WTC11 (cell line): ENCODE data around the gene LMOD2. TPM values are rescaled to one million over a fixed set of nuclear protein-coding genes. Genes with fewer than 3 reads are reported as not detected.

Experiments used
- ATAC-seq: fragments of 200-7000 bp; cut with Tn5 transposase; 2 replicates; pipeline ENCODE4 v1.10.0; 2021; ENCODE audit warnings: mild to moderate bottlenecking, moderate library complexity
- CTCF ChIA-PET: fragments of 300-600 bp; sonication (Branson Sonifier 250); formaldehyde crosslinking; loops from one replicate; lab custom pipeline; 2021; ENCODE audit warnings: antibody characterized with exemption; lab: Charles Lee
- POLR2A ChIA-PET: fragments of 350-600 bp; sonication (Branson Sonifier 250); formaldehyde crosslinking; loops from one replicate; lab custom pipeline; 2021; ENCODE audit warnings: antibody characterized with exemption; lab: Charles Lee
- DNase-seq: peaks from one replicate; pipeline ENCODE4 v3.0.0; 2021; ENCODE audit warnings: low spot score
- H3K27ac Mint-ChIP-seq: 2 replicates; pipeline ENCODE4 v1.8.0; 2021; ENCODE audit warnings: mixed read lengths
- H3K27me3 Mint-ChIP-seq: 2 replicates; pipeline ENCODE4 v1.8.0; 2021; ENCODE audit warnings: low read depth, mild to moderate bottlenecking, moderate library complexity, mixed read lengths
- H3K36me3 Mint-ChIP-seq: 2 replicates; pipeline ENCODE4 v1.8.0; 2021; ENCODE audit warnings: mixed read lengths
- H3K4me1 Mint-ChIP-seq: 2 replicates; pipeline ENCODE4 v1.8.0; 2022; ENCODE audit warnings: mixed read lengths
- H3K4me3 Mint-ChIP-seq: 2 replicates; pipeline ENCODE4 v1.8.0; 2021; ENCODE audit warnings: mild to moderate bottlenecking, moderate library complexity, mixed read lengths
- H3K9me3 Mint-ChIP-seq: 2 replicates; pipeline ENCODE4 v1.8.0; 2021; ENCODE audit warnings: mixed read lengths
- CBFB ChIP-seq: sonication (generic); formaldehyde crosslinking; IDR thresholded peaks from 2 replicates; pipeline ENCODE4 v1.8.1; 2022; ENCODE audit warnings: mild to moderate bottlenecking, low read depth, missing genetic modification reagents
- CREM ChIP-seq: sonication (generic); formaldehyde crosslinking; IDR thresholded peaks from 2 replicates; pipeline ENCODE4 v1.8.1; 2022; ENCODE audit warnings: mild to moderate bottlenecking, missing genetic modification reagents, moderate library complexity
- IRF2 ChIP-seq: sonication (generic); formaldehyde crosslinking; IDR thresholded peaks from 2 replicates; pipeline ENCODE4 v1.8.0; 2022; ENCODE audit warnings: low read depth, missing genetic modification reagents, borderline replicate concordance
- MXD4 ChIP-seq: fragments of 250-450 bp; sonication (Bioruptor Pico); IDR thresholded peaks from 2 replicates; pipeline ENCODE4 v1.8.0; 2021; ENCODE audit warnings: mild to moderate bottlenecking, moderate library complexity, borderline replicate concordance
- NFATC4 ChIP-seq: fragments of 250-450 bp; sonication (Bioruptor Pico); IDR thresholded peaks from 2 replicates; pipeline ENCODE4 v1.9.0; 2021; ENCODE audit warnings: mild to moderate bottlenecking
- NFYB ChIP-seq: sonication (generic); formaldehyde crosslinking; conservative IDR thresholded peaks from 2 replicates; pipeline ENCODE4 v1.8.0; 2022; ENCODE audit warnings: low read depth, missing genetic modification reagents
- NR2C2 ChIP-seq: sonication (generic); formaldehyde crosslinking; IDR thresholded peaks from 2 replicates; pipeline ENCODE4 v1.8.0; 2022; ENCODE audit warnings: mild to moderate bottlenecking, missing genetic modification reagents
- NR3C1 ChIP-seq: sonication (generic); formaldehyde crosslinking; conservative IDR thresholded peaks from 2 replicates; pipeline ENCODE4 v1.8.1; 2023; ENCODE audit warnings: low read depth, mild to moderate bottlenecking, missing genetic modification reagents
- PRRX2 ChIP-seq: fragments of 250-450 bp; sonication (Bioruptor Pico); IDR thresholded peaks from 2 replicates; pipeline ENCODE4 v1.8.0; 2021; ENCODE audit warnings: mild to moderate bottlenecking
- RORB ChIP-seq: fragments of 250-450 bp; sonication (Bioruptor Pico); IDR thresholded peaks from 2 replicates; pipeline ENCODE4 v1.9.0; 2021; ENCODE audit warnings: mild to moderate bottlenecking
- TCF7 ChIP-seq: sonication (generic); formaldehyde crosslinking; IDR thresholded peaks from 2 replicates; pipeline ENCODE4 v1.8.0; 2022; ENCODE audit warnings: mild to moderate bottlenecking, low read depth, missing genetic modification reagents, moderate library complexity
- TEAD1 ChIP-seq: sonication (generic); formaldehyde crosslinking; IDR thresholded peaks from 2 replicates; pipeline ENCODE4 v1.8.0; 2022; ENCODE audit warnings: mild to moderate bottlenecking, missing genetic modification reagents
- ZNF121 ChIP-seq: sonication (generic); formaldehyde crosslinking; IDR thresholded peaks from 2 replicates; pipeline ENCODE4 v1.8.0; 2023; ENCODE audit warnings: missing genetic modification reagents
- ZNF219 ChIP-seq: sonication (generic); formaldehyde crosslinking; IDR thresholded peaks from 2 replicates; pipeline ENCODE4 v1.8.0; 2023; ENCODE audit warnings: missing genetic modification reagents, mild to moderate bottlenecking, borderline replicate concordance
- ZNF232 ChIP-seq: sonication (generic); formaldehyde crosslinking; IDR thresholded peaks from 2 replicates; pipeline ENCODE4 v1.8.0; 2022; ENCODE audit warnings: mild to moderate bottlenecking, missing genetic modification reagents
- total RNA-seq: library from RNA; stranded (reverse); gene quantifications from 3 replicates; pipeline ENCODE4 v1.2.3, GENCODE V29; 2021
- TF ChIP-seq, protein P1 (sequence below): sonication (generic); formaldehyde crosslinking; IDR thresholded peaks from 2 replicates; pipeline ENCODE4 v1.8.1; 2023; ENCODE audit warnings: mild to moderate bottlenecking, missing genetic modification reagents, moderate library complexity
- TF ChIP-seq, protein P2 (sequence below): sonication (generic); formaldehyde crosslinking; IDR thresholded peaks from 2 replicates; pipeline ENCODE4 v1.8.1; 2023; ENCODE audit warnings: mild to moderate bottlenecking, missing genetic modification reagents
- TF ChIP-seq, protein P3 (sequence below): sonication (generic); formaldehyde crosslinking; conservative IDR thresholded peaks from 2 replicates; pipeline ENCODE4 v1.8.1; 2022; ENCODE audit warnings: mild to moderate bottlenecking, missing genetic modification reagents
- TF ChIP-seq, protein P4 (sequence below): sonication (generic); formaldehyde crosslinking; IDR thresholded peaks from 2 replicates; pipeline ENCODE4 v1.8.0; 2023; ENCODE audit warnings: mild to moderate bottlenecking, missing genetic modification reagents
- TF ChIP-seq, protein P5 (sequence below): sonication (generic); formaldehyde crosslinking; IDR thresholded peaks from 2 replicates; pipeline ENCODE4 v1.8.0; 2022; ENCODE audit warnings: missing genetic modification reagents
- TF ChIP-seq, protein P6 (sequence below): sonication (generic); formaldehyde crosslinking; IDR thresholded peaks from 2 replicates; pipeline ENCODE4 v1.8.0; 2022; ENCODE audit warnings: mild to moderate bottlenecking, missing genetic modification reagents

The LMOD2 gene
- total RNA-seq, 1 experiment from 2014 or later: not detected

DNA sequence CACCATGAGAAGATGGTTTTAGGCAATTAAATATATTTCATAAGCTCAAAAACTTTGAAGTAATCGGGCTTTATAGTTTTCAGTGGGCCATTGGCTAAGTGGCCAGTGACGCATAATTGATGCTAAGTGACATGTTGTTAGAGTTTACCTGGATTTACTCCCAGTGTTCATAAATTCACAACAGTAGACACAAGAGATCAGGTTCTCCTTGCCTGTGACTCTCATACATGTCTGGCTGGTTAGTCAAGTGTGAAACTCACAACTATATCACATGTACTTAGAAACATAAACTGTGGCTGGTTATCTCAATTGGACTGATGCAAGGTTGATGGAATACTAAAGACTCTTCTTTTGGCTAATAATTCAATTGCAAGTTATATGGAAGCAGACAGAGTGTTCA, 27.8 kb upstream of the LMOD2 start:
- ATAC-seq (no peak), DNase-seq (no peak)
- TF ChIP-seq PRRX2 (CRISPR knock-in tag) (no peak), NR2C2 (no peak), CBFB (CRISPR knock-in tag) (no peak), NR3C1 (no peak), ZNF121 (CRISPR knock-in tag) (no peak), NFYB (CRISPR knock-in tag) (no peak)
- TF ChIP-seq, protein P1, sequence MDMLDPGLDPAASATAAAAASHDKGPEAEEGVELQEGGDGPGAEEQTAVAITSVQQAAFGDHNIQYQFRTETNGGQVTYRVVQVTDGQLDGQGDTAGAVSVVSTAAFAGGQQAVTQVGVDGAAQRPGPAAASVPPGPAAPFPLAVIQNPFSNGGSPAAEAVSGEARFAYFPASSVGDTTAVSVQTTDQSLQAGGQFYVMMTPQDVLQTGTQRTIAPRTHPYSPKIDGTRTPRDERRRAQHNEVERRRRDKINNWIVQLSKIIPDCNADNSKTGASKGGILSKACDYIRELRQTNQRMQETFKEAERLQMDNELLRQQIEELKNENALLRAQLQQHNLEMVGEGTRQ (CRISPR knock-in tag): no peak
- TF ChIP-seq, all 79 proteins: peak for 0
- Mint-ChIP-seq H3K36me3 (no peaks in the 10 kb centered on the region), H3K27me3 (peaks cover 3% of the 10 kb centered on the region; the same call in 1 of the 2 replicates), H3K9me3 (peaks cover 11% of the 10 kb centered on the region), H3K4me1 (peaks cover 10% of the 10 kb centered on the region), H3K4me3 (no peak overlapping the region), H3K27ac (no peak overlapping the region)
- POLR2A ChIA-PET: no interaction called here
- CTCF ChIA-PET: no interaction called here

DNA sequence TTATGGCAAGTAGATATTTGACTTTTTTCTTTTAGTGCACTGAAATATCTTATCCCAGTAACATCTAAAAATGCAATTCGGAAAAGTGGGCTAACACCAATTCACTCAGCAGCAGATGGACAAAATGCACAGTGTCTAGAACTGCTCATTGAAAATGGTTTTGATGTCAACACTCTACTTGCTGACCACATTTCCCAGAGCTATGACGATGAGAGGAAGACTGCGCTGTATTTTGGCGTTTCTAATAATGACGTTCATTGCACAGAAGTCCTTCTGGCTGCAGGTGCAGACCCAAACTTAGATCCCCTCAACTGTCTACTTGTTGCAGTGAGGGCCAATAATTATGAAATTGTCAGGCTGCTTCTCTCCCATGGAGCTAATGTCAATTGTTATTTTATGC, 26.8 kb upstream of the LMOD2 start:
- TF ChIP-seq, protein P2, sequence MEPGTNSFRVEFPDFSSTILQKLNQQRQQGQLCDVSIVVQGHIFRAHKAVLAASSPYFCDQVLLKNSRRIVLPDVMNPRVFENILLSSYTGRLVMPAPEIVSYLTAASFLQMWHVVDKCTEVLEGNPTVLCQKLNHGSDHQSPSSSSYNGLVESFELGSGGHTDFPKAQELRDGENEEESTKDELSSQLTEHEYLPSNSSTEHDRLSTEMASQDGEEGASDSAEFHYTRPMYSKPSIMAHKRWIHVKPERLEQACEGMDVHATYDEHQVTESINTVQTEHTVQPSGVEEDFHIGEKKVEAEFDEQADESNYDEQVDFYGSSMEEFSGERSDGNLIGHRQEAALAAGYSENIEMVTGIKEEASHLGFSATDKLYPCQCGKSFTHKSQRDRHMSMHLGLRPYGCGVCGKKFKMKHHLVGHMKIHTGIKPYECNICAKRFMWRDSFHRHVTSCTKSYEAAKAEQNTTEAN (CRISPR knock-in tag): no peak
- TF ChIP-seq CREM (no peak), ZNF219 (no peak), TEAD1 (no peak), ZNF232 (CRISPR knock-in tag) (no peak), NFATC4 (CRISPR knock-in tag) (no peak), TCF7 (CRISPR knock-in tag) (no peak), RORB (no peak), MXD4 (CRISPR knock-in tag) (no peak), IRF2 (CRISPR knock-in tag) (no peak)
- TF ChIP-seq, protein P3, sequence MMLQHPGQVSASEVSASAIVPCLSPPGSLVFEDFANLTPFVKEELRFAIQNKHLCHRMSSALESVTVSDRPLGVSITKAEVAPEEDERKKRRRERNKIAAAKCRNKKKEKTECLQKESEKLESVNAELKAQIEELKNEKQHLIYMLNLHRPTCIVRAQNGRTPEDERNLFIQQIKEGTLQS (CRISPR knock-in tag): no peak
- TF ChIP-seq, protein P4, sequence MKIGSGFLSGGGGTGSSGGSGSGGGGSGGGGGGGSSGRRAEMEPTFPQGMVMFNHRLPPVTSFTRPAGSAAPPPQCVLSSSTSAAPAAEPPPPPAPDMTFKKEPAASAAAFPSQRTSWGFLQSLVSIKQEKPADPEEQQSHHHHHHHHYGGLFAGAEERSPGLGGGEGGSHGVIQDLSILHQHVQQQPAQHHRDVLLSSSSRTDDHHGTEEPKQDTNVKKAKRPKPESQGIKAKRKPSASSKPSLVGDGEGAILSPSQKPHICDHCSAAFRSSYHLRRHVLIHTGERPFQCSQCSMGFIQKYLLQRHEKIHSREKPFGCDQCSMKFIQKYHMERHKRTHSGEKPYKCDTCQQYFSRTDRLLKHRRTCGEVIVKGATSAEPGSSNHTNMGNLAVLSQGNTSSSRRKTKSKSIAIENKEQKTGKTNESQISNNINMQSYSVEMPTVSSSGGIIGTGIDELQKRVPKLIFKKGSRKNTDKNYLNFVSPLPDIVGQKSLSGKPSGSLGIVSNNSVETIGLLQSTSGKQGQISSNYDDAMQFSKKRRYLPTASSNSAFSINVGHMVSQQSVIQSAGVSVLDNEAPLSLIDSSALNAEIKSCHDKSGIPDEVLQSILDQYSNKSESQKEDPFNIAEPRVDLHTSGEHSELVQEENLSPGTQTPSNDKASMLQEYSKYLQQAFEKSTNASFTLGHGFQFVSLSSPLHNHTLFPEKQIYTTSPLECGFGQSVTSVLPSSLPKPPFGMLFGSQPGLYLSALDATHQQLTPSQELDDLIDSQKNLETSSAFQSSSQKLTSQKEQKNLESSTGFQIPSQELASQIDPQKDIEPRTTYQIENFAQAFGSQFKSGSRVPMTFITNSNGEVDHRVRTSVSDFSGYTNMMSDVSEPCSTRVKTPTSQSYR: no peak
- TF ChIP-seq, protein P5, sequence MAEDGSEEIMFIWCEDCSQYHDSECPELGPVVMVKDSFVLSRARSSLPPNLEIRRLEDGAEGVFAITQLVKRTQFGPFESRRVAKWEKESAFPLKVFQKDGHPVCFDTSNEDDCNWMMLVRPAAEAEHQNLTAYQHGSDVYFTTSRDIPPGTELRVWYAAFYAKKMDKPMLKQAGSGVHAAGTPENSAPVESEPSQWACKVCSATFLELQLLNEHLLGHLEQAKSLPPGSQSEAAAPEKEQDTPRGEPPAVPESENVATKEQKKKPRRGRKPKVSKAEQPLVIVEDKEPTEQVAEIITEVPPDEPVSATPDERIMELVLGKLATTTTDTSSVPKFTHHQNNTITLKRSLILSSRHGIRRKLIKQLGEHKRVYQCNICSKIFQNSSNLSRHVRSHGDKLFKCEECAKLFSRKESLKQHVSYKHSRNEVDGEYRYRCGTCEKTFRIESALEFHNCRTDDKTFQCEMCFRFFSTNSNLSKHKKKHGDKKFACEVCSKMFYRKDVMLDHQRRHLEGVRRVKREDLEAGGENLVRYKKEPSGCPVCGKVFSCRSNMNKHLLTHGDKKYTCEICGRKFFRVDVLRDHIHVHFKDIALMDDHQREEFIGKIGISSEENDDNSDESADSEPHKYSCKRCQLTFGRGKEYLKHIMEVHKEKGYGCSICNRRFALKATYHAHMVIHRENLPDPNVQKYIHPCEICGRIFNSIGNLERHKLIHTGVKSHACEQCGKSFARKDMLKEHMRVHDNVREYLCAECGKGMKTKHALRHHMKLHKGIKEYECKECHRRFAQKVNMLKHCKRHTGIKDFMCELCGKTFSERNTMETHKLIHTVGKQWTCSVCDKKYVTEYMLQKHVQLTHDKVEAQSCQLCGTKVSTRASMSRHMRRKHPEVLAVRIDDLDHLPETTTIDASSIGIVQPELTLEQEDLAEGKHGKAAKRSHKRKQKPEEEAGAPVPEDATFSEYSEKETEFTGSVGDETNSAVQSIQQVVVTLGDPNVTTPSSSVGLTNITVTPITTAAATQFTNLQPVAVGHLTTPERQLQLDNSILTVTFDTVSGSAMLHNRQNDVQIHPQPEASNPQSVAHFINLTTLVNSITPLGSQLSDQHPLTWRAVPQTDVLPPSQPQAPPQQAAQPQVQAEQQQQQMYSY (CRISPR knock-in tag): no peak
- TF ChIP-seq, protein P6, sequence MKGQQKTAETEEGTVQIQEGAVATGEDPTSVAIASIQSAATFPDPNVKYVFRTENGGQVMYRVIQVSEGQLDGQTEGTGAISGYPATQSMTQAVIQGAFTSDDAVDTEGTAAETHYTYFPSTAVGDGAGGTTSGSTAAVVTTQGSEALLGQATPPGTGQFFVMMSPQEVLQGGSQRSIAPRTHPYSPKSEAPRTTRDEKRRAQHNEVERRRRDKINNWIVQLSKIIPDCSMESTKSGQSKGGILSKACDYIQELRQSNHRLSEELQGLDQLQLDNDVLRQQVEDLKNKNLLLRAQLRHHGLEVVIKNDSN (CRISPR knock-in tag): no peak
- ChIA-PET CTCF (no interaction called here), POLR2A (no interaction called here)
- Mint-ChIP-seq H3K4me1 (peaks cover 10% of the 10 kb centered on the region), H3K36me3 (no peaks in the 10 kb centered on the region), H3K9me3 (peaks cover 11% of the 10 kb centered on the region), H3K4me3 (no peak overlapping the region), H3K27ac (no peak overlapping the region), H3K27me3 (peaks cover 3% of the 10 kb centered on the region; the same call in 1 of the 2 replicates)
- ATAC-seq (no peak), DNase-seq (no peak)
